PC-3 (cell line): Measurements from ENCODE around the gene NOC2L. TPM values are rescaled to one million over a fixed set of nuclear protein-coding genes. Genes with fewer than 3 reads are reported as not detected.

Experiments used
- ATAC-seq: fragments of 200-7000 bp; cut with Tn5 transposase; 2 replicates; pipeline ENCODE4 v1.9.1; 2020; ENCODE audit warnings: mild to moderate bottlenecking, moderate library complexity
- BruUV-seq: library from RNA; stranded (reverse); fragments of 400-500 nt; replicated peaks from 2 replicates; lab custom pipeline; 2021; lab: Mats Ljungman, UMichigan
- CTCF ChIA-PET: fragments of 300-600 bp; sonication (Branson Sonifier 250); formaldehyde crosslinking; loops from one replicate; lab custom pipeline; 2022; ENCODE audit warnings: antibody characterized with exemption; lab: Charles Lee
- POLR2A ChIA-PET: fragments of 300-600 bp; sonication (Branson Sonifier 250); formaldehyde crosslinking; loops from one replicate; lab custom pipeline; 2022; ENCODE audit warnings: antibody characterized with exemption; ENCODE audit not compliant: unreplicated experiment; lab: Charles Lee
- DNase-seq: peaks from one replicate; pipeline ENCODE4 v3.0.0-alpha.2; 2015
- H2AFZ ChIP-seq: fragments of 300-600 bp; sonication (generic); 2 replicates; pipeline ENCODE4 v1.6.0; 2016; ENCODE audit warnings: antibody characterized with exemption, low read length
- H3F3A ChIP-seq: fragments of 300-600 bp; sonication (generic); one replicate; pipeline ENCODE4 v1.6.0; 2017; ENCODE audit warnings: antibody characterized with exemption, low read length, control low read depth, mild to moderate bottlenecking; ENCODE audit not compliant: unreplicated experiment
- H3K27ac ChIP-seq: fragments of 300-600 bp; sonication (generic); 2 replicates; pipeline ENCODE4 v1.5.1; 2016; ENCODE audit warnings: mild to moderate bottlenecking, low read length
- H3K27me3 ChIP-seq: fragments of 300-600 bp; sonication (generic); 2 replicates; pipeline ENCODE4 v1.6.1; 2016; ENCODE audit warnings: low read length, mixed read lengths
- H3K36me3 ChIP-seq: fragments of 300-600 bp; sonication (generic); 2 replicates; pipeline ENCODE4 v1.6.1; 2016; ENCODE audit warnings: low read depth, mixed run types, low read length, mixed read lengths
- H3K4me1 ChIP-seq: fragments of 300-600 bp; sonication (generic); 2 replicates; pipeline ENCODE4 v1.5.1; 2016; ENCODE audit warnings: low read length; ENCODE audit not compliant: insufficient read depth
- H3K4me2 ChIP-seq: fragments of 300-600 bp; sonication (generic); 2 replicates; pipeline ENCODE4 v1.6.0; 2016; ENCODE audit warnings: low read length
- H3K4me3 ChIP-seq: fragments of 300-600 bp; sonication (generic); 2 replicates; pipeline ENCODE4 v1.5.1; 2016; ENCODE audit warnings: mild to moderate bottlenecking, low read length, mixed read lengths
- H3K79me2 ChIP-seq: fragments of 300-600 bp; sonication (generic); 2 replicates; pipeline ENCODE4 v1.6.1; 2017; ENCODE audit warnings: low read length, mixed read lengths
- H3K9ac ChIP-seq: fragments of 300-600 bp; sonication (generic); 2 replicates; pipeline ENCODE4 v1.6.0; 2016; ENCODE audit warnings: mild to moderate bottlenecking, low read length
- H3K9me2 ChIP-seq: fragments of 300-600 bp; sonication (generic); replicated peaks from 2 replicates; pipeline ENCODE4 v1.6.1; 2016; ENCODE audit warnings: mixed run types, low read length, mixed read lengths
- H3K9me3 ChIP-seq: fragments of 300-600 bp; sonication (generic); 2 replicates; pipeline ENCODE4 v1.6.1; 2016; ENCODE audit warnings: low read length, mixed read lengths
- H4K20me1 ChIP-seq: fragments of 300-600 bp; sonication (generic); 2 replicates; pipeline ENCODE4 v1.6.1; 2016; ENCODE audit warnings: low read length, mixed read lengths
- CTCF ChIP-seq: fragments of 300-600 bp; sonication (generic); conservative IDR thresholded peaks from 2 replicates; pipeline ENCODE4 v1.5.1; 2017; ENCODE audit warnings: antibody characterized with exemption, low read depth, mild to moderate bottlenecking, low read length
- EZH2 ChIP-seq: fragments of 300-600 bp; sonication (generic); IDR thresholded peaks from one replicate; pipeline ENCODE4 v1.6.1; 2017; ENCODE audit warnings: antibody characterized with exemption, mild to moderate bottlenecking, low read length; ENCODE audit not compliant: unreplicated experiment
- EZH2phosphoT487 ChIP-seq: fragments of 300-600 bp; sonication (generic); IDR thresholded peaks from 2 replicates; pipeline ENCODE4 v1.6.1; 2018; ENCODE audit warnings: mild to moderate bottlenecking, antibody characterized with exemption, low read length, borderline replicate concordance
- intact Hi-C: fragments of 100-400 bp; cut with micrococcal nuclease; formaldehyde crosslinking; loops from 2 replicates; pipeline ENCODE4 v1.9.0; 2023
- total RNA-seq: library from RNA; depleted of rRNA; stranded (reverse); fragments of >200 nt; gene quantifications from 2 replicates; pipeline ENCODE4 v1.2.3, GENCODE V29; 2014

Gene NOC2L
- total RNA-seq, 1 experiment from 2014 or later = 262 TPM

DNA sequence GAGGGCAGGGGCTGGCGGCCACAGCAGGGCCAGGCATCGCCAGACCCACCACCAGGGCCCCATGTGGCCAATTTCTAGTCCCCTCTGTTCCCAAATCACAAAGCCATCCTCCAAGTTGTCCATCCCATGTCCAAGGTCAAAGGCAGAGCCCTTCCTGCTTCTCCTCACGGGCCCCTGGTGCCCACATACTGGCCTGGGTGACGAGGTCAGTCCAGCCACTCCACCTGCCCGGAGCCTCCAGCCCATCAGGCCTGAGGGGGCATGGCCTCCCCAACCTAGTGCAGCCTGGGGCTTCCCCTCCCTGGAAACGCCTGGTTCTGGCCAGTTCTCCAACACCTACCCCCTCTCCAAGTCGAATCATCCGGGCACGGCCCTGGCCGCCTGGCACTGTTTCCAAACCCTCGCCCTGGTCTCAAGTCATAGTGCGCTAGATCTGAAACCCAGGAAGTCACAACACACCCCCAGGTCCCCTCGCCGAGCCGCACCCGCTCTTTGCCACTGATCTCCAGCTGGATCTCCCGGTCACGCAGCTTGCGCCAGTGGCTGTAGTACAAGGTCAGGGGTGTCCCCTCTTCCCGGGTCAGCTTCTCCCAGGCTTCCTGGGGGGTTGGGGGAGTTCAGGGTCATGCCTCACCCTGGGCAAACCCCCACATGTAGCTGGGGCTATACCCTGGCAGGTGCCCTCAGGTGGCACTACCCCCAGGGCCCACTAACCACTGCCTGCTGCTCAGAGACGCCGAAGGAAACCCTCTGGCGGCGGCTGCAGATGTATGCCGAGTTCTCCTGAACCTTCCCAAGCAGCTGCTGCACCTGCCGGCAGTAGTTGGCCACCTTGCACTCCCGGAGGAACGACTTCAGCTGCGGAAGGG is 13.1 kb downstream of the NOC2L start:
- Histone ChIP-seq H3F3A (no peaks in the 10 kb centered on the region), H3K4me2 (no peak overlapping the region), H3K79me2 (no peaks in the 10 kb centered on the region), H3K9ac (no peak overlapping the region), H3K36me3 (peaks cover 30% of the 10 kb centered on the region), H3K9me3 (no peaks in the 10 kb centered on the region), H3K9me2 (no peaks in the 10 kb centered on the region), H3K4me3 (no peak overlapping the region), H4K20me1 (no peaks in the 10 kb centered on the region), H3K27me3 (peaks cover 21% of the 10 kb centered on the region), H3K4me1 (peaks cover 16% of the 10 kb centered on the region), H3K27ac (no peak overlapping the region), H2AFZ (no peak overlapping the region)
- BruUV-seq = no TSS peak
- ATAC-seq = no peak
- DNase-seq = no peak
- intact Hi-C loops = no loop called here
- no peak for TF ChIP-seq EZH2
- TF ChIP-seq CTCF = no peak
- TF ChIP-seq EZH2phosphoT487 = no peak
- CTCF ChIA-PET = no interaction called here
- POLR2A ChIA-PET = no interaction called here

GRCh38 chr1:944341-945325 is 14.4 kb downstream of the NOC2L start:
- Histone ChIP-seq H3K9ac (no peak overlapping the region), H4K20me1 (no peaks in the 10 kb centered on the region), H3K36me3 (peaks cover 17% of the 10 kb centered on the region), H3K4me3 (no peak overlapping the region), H3K9me3 (no peaks in the 10 kb centered on the region), H3K27ac (no peak overlapping the region), H3K79me2 (no peaks in the 10 kb centered on the region), H3F3A (no peaks in the 10 kb centered on the region), H3K27me3 (peaks cover 22% of the 10 kb centered on the region), H3K9me2 (no peaks in the 10 kb centered on the region), H3K4me2 (no peak overlapping the region), H2AFZ (no peak overlapping the region), H3K4me1 (peaks cover 22% of the 10 kb centered on the region)
- TSS peak; percentile 42 for BruUV-seq
- POLR2A ChIA-PET = no interaction called here
- ATAC-seq = no peak
- DNase-seq = no peak
- intact Hi-C loops = no loop called here
- CTCF ChIA-PET = no interaction called here
- no peak for TF ChIP-seq EZH2phosphoT487
- TF ChIP-seq CTCF = no peak
- no peak for TF ChIP-seq EZH2
